Loucy (cell line): ENCODE measurements around the gene SRGAP1.
"Not testable (repeated sequence)": the region's sequence is repeated elsewhere in the genome, so short reads cannot be mapped to it uniquely, and the experiment has no call there.

ENCODE experiments used
- CTCF ChIP-seq: fragments of 200-600 bp; sonication (generic); conservative IDR thresholded peaks from 2 replicates; pipeline ENCODE4 v1.5.1; 2014; ENCODE audit warnings: mild to moderate bottlenecking, antibody characterized with exemption, low read length
- EZH2phosphoT487 ChIP-seq: fragments of 200-600 bp; IDR thresholded peaks from 2 replicates; pipeline ENCODE4 v1.6.1; 2018; ENCODE audit warnings: antibody characterized with exemption, mild to moderate bottlenecking, moderate library complexity, borderline replicate concordance

DNA sequence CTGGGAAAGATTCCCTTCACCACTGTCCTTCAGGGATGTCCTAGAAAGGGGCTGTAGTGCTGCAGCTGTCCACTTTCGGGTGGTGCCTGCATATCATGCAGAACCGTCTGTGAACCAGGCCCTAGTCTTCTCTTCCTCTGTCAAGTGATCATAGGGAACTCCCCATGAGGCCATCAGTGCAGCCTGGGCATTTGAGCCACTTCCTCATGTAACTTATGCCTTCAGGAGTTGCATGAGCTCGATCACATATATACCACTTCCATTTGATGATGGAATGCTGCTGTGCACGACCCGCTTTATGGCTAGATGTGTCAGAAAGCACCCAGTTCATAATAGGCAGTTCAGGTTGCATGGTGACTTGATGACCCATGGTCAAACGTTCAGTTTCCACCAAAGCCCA is 287.0 kb downstream of the SRGAP1 start:
- not testable (repeated sequence) for TF ChIP-seq CTCF, EZH2phosphoT487
